ENCODE measurements around the gene ACTL7B. TPM values are rescaled to one million over a fixed set of nuclear protein-coding genes. Genes with fewer than 3 reads are reported as not detected.

The ACTL7B gene
- total and polyA plus RNA-seq, 2 donors (not counting 1 experiment from before 2014, with no cell fraction given): 0.07 TPM; not detected in 1

DNA sequence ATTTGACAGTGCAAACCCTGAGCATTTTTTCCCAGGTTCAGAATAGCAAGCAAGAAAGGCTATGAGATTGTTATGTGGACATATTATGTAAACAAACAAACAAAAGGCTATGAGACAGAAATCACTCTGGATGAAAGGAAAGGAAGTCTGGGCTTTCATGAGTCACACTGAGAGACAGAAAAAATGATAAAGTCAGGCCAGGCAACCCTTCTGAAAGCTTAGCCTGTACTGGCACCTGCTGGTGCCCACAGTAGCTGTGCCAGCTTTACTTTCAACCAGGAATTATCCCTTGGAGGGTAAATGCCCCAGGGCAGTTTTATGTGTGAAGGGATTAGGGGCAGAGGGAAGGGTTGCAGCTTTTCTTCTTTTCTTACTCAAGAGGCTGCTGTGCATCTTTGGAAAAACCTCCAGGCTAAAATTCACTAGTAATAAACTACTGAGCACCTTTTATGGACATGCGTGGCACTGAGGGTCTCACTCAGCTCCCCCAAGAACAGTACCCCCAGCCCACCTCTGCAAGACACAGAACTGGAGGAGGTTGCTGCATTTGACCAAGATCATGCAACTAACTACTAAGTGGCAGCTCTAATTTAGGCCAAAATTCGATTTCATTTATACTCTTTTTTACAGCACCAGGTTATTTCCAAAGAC, 41.7 kb downstream of the ACTL7B start:
- no peak overlapping the region for H3K27ac ChIP-seq (ENCODE audit: low read length in 2 of 2)
- no peaks in the 10 kb centered on the region for H3K79me2 ChIP-seq (ENCODE audit: control insufficient read depth, insufficient read depth, low read length)
- H3K4me3 ChIP-seq (ENCODE audit: control extremely low read depth in 1 of 5, extremely low read depth in 1 of 5, insufficient read depth in 1 of 5, low read depth in 2 of 5, low read length in 4 of 5): no peak overlapping the region
- Mint-ChIP-seq H3K9me3 (ENCODE audit: insufficient read depth) (no peaks in the 10 kb centered on the region), H3K27ac (no peak overlapping the region), H3K27me3 (peaks cover 7% of the 10 kb centered on the region), H3K4me1 (peaks cover 31% of the 10 kb centered on the region), H3K4me3 (no peak overlapping the region)
- H3K4me1 ChIP-seq (ENCODE audit: control insufficient read depth in 2 of 2, insufficient read depth in 2 of 2, low read length in 2 of 2): peaks cover 24 to 25% of the 10 kb centered on the region in 2 donors
- H3K27me3 ChIP-seq (replicated peaks in 1 of 4; ENCODE audit: control extremely low read depth in 1 of 4, control insufficient read depth in 3 of 4, insufficient read depth in 4 of 4, low read length in 3 of 4): no peaks in the 10 kb centered on the region
- CTCF ChIA-PET: interaction anchor here (0.8 kb wide), 1 partner anchor 9 kb away, joined by 4 read pairs; no protein-coding TSS in a partner anchor
- H3K36me3 ChIP-seq (replicated peaks in 1 of 2; ENCODE audit: control extremely low read depth in 1 of 2, control insufficient read depth in 1 of 2, extremely low read depth in 1 of 2, insufficient read depth in 2 of 2, low read length in 1 of 2): no peaks in the 10 kb centered on the region
- H3K4me2 ChIP-seq (replicated peaks; ENCODE audit: low read depth, low read length, poor library complexity, severe bottlenecking): no peak overlapping the region
- no peaks in the 10 kb centered on the region for H4K20me1 ChIP-seq (ENCODE audit: control insufficient read depth, insufficient read depth, low read length, poor library complexity, severe bottlenecking)
- intact Hi-C loops (cut with micrococcal nuclease): no loop called here
- ATAC-seq (ENCODE audit: low read depth): no peak
- WGBS (ENCODE audit: insufficient coverage): 86% methylated on average over 2 of the region's 2 CpGs
- H2AFZ ChIP-seq (ENCODE audit: insufficient read depth, low read depth, low read length, poor library complexity, severe bottlenecking): no peak overlapping the region
- peaks cover 0 to 4% (median 0%) of the 10 kb centered on the region in 3 donors for H3K9me3 ChIP-seq (ENCODE audit: control extremely low read depth in 1 of 3, control insufficient read depth in 2 of 3, insufficient read depth in 1 of 3, low read length in 2 of 3)
- peak; percentile 11 for DNase-seq
- POLR2A ChIA-PET: no interaction called here
- TF ChIP-seq CTCF (IDR thresholded peaks at IDR 0.05) (peak; percentile 10), EZH2 (IDR thresholded peaks at IDR 0.05; ENCODE audit: borderline replicate concordance, insufficient read depth, low read depth, low read length, poor library complexity, severe bottlenecking) (no peak)
- no peak overlapping the region for H3K9ac ChIP-seq (ENCODE audit: low read length)

- POLR2A ChIA-PET: no interaction called here
- no peak for DNase-seq
- no peak for ATAC-seq (ENCODE audit: low read depth)
- Histone ChIP-seq H2AFZ (ENCODE audit: insufficient read depth, low read depth, low read length, poor library complexity, severe bottlenecking) (no peak overlapping the region), H3K27ac (ENCODE audit: low read length in 2 of 2) (no peak overlapping the region), H3K9ac (ENCODE audit: low read length) (no peak overlapping the region), H3K4me1 (ENCODE audit: control insufficient read depth in 2 of 2, insufficient read depth in 2 of 2, low read length in 2 of 2) (peaks cover 11 to 14% of the 10 kb centered on the region in 2 donors), H4K20me1 (ENCODE audit: control insufficient read depth, insufficient read depth, low read length, poor library complexity, severe bottlenecking) (no peaks in the 10 kb centered on the region), H3K4me2 (replicated peaks; ENCODE audit: low read depth, low read length, poor library complexity, severe bottlenecking) (no peak overlapping the region), H3K36me3 (replicated peaks in 1 of 2; ENCODE audit: control extremely low read depth in 1 of 2, control insufficient read depth in 1 of 2, extremely low read depth in 1 of 2, insufficient read depth in 2 of 2, low read length in 1 of 2) (no peaks in the 10 kb centered on the region), H3K79me2 (ENCODE audit: control insufficient read depth, insufficient read depth, low read length) (no peaks in the 10 kb centered on the region), H3K9me3 (ENCODE audit: control extremely low read depth in 1 of 3, control insufficient read depth in 2 of 3, insufficient read depth in 1 of 3, low read length in 2 of 3) (no peaks in the 10 kb centered on the region), H3K27me3 (replicated peaks in 1 of 4; ENCODE audit: control extremely low read depth in 1 of 4, control insufficient read depth in 3 of 4, insufficient read depth in 4 of 4, low read length in 3 of 4) (no peaks in the 10 kb centered on the region), H3K4me3 (ENCODE audit: control extremely low read depth in 1 of 5, extremely low read depth in 1 of 5, insufficient read depth in 1 of 5, low read depth in 2 of 5, low read length in 4 of 5) (no peak overlapping the region)
- no peak overlapping the region for H3K27ac Mint-ChIP-seq
- no peak for TF ChIP-seq CTCF (IDR thresholded peaks at IDR 0.05)
- TF ChIP-seq EZH2 (IDR thresholded peaks at IDR 0.05; ENCODE audit: borderline replicate concordance, insufficient read depth, low read depth, low read length, poor library complexity, severe bottlenecking): no peak
- H3K4me3 Mint-ChIP-seq: no peak overlapping the region
- intact Hi-C loops (cut with micrococcal nuclease): no loop called here
- H3K27me3 Mint-ChIP-seq: peaks cover 7% of the 10 kb centered on the region
- H3K9me3 Mint-ChIP-seq (ENCODE audit: insufficient read depth): no peaks in the 10 kb centered on the region
- peaks cover 15% of the 10 kb centered on the region for H3K4me1 Mint-ChIP-seq
- 96% methylated on average over 7 of the region's 8 CpGs for WGBS (ENCODE audit: insufficient coverage)
- CTCF ChIA-PET: no interaction called here
Observed at GRCh38 chr9:108812396-108813025, 43.3 kb downstream of the ACTL7B start.

Data from B cell (primary cell).